HCT116 (cell line): ENCODE measurements around the gene SPAG6. TPM values are rescaled to one million over a fixed set of nuclear protein-coding genes. Genes with fewer than 3 reads are reported as not detected.
A peak's percentile ranks its signal among the peaks of the same experiment; 100 is the strongest.

Experiments
- ATAC-seq: fragments of 200-7000 bp; cut with Tn5 transposase; 2 replicates; pipeline ENCODE4 v1.9.1; 2020; ENCODE audit warnings: mild to moderate bottlenecking, moderate library complexity
- BruUV-seq: library from RNA; stranded (reverse); fragments of 400-500 nt; replicated peaks from 2 replicates; lab custom pipeline; 2021; lab: Mats Ljungman, UMichigan
- CTCF ChIA-PET: fragments of 300-600 bp; sonication (Branson Sonifier 250); formaldehyde crosslinking; loops from one replicate; lab custom pipeline; 2021; ENCODE audit warnings: antibody characterized with exemption; lab: Charles Lee
- POLR2A ChIA-PET: fragments of 300-600, 350-600 bp; sonication (Branson Sonifier 250); formaldehyde crosslinking; loops from one replicate; lab custom pipeline; 2021; ENCODE audit warnings: antibody characterized with exemption; lab: Charles Lee
- RAD21 ChIA-PET, 2 experiments: fragments of 300-600 bp; sonication (Branson Sonifier 250); formaldehyde crosslinking; loops; one replicate each; lab custom pipeline; 2023; ENCODE audit warnings: low total read pairs in 2 of 2; ENCODE audit not compliant: uncharacterized antibody in 2 of 2, unreplicated experiment in 2 of 2, low non-redundant PET in 1 of 2; lab: Charles Lee
- DNase-seq: peaks from one replicate; pipeline ENCODE4 v3.0.0-alpha.2; 2010; ENCODE audit warnings: low read depth, low spot score
- H2AFZ ChIP-seq: fragments of 200-600 bp; shearing (Covaris generic), sonication (generic); 2 replicates; pipeline ENCODE4 v1.6.1; 2017; ENCODE audit warnings: low read depth, mixed run types, mixed read lengths, antibody characterized with exemption, low read length; ENCODE audit not compliant: poor library complexity, severe bottlenecking
- H3K27ac ChIP-seq: 2 replicates; pipeline ENCODE4 v1.5.1; 2012; ENCODE audit warnings: low read depth, low read length
- H3K27me3 ChIP-seq: fragments of 200-600 bp; sonication (generic); 2 replicates; pipeline ENCODE4 v1.6.1; 2016; ENCODE audit warnings: mixed run types, low read length, mixed read lengths; ENCODE audit not compliant: insufficient read depth
- H3K36me3 ChIP-seq, 2 experiments: fragments of 200-500 bp in 1 of 2; fragments of 200-600 bp in 1 of 2; sonication (Bioruptor generic) in 1 of 2; sonication (generic) in 1 of 2; 2 replicates each; pipeline versions ENCODE4 v1.5.1 to v1.6.1; 2014 to 2016; ENCODE audit warnings: low read length in 2 of 2, inconsistent platforms in 1 of 2, mixed read lengths in 1 of 2, mixed run types in 1 of 2; ENCODE audit not compliant: insufficient read depth in 2 of 2, control insufficient read depth in 1 of 2
- H3K4me1 ChIP-seq, 2 experiments: fragments of 200-600 bp in 1 of 2; sonication (generic) in 1 of 2; 2 replicates each; pipeline versions ENCODE4 v1.5.1 to v1.6.1; 2012 to 2017; ENCODE audit warnings: low read length in 2 of 2, inconsistent platforms in 1 of 2, mild to moderate bottlenecking in 1 of 2, mixed read lengths in 1 of 2, mixed run types in 1 of 2, moderate library complexity in 1 of 2; ENCODE audit not compliant: insufficient read depth in 2 of 2, control insufficient read depth in 1 of 2
- H3K4me2 ChIP-seq: fragments of 200-600 bp; sonication (generic); 2 replicates; pipeline ENCODE4 v1.6.1; 2017; ENCODE audit warnings: mixed run types, low read length, mixed read lengths
- H3K4me3 ChIP-seq, 2 experiments: fragments of 200-600 bp in 1 of 2; sonication (generic) in 1 of 2; replicated peaks in 1 of 2; 2 replicates each; pipeline ENCODE4 v1.5.1; 2011 to 2016; ENCODE audit warnings: low read length in 2 of 2, control low read depth in 1 of 2, low read depth in 1 of 2, mild to moderate bottlenecking in 1 of 2, mixed read lengths in 1 of 2, mixed run types in 1 of 2
- H3K79me2 ChIP-seq: fragments of 200-600 bp; sonication (generic); 2 replicates; pipeline ENCODE4 v1.6.1; 2017; ENCODE audit warnings: mild to moderate bottlenecking, mixed run types, low read length, moderate library complexity, mixed read lengths; ENCODE audit not compliant: insufficient read depth
- H3K9ac ChIP-seq: fragments of 200-600 bp; sonication (generic); 2 replicates; pipeline ENCODE4 v1.6.1; 2016; ENCODE audit warnings: low read length, mixed read lengths
- H3K9me2 ChIP-seq: fragments of 200-600 bp; sonication (generic), shearing (Covaris generic); 2 replicates; pipeline ENCODE4 v1.6.1; 2017; ENCODE audit warnings: mixed run types, mild to moderate bottlenecking, moderate library complexity; ENCODE audit not compliant: insufficient read depth
- H3K9me3 ChIP-seq, 2 experiments: fragments of 200-500 bp in 1 of 2; fragments of 200-600 bp in 1 of 2; sonication (Bioruptor generic) in 1 of 2; sonication (generic) in 1 of 2; 2 replicates each; pipeline ENCODE4 v1.6.1; 2014 to 2017; ENCODE audit warnings: low read length in 2 of 2, mixed read lengths in 2 of 2, inconsistent platforms in 1 of 2, low read depth in 1 of 2, mild to moderate bottlenecking in 1 of 2, mixed run types in 1 of 2, moderate library complexity in 1 of 2; ENCODE audit not compliant: control insufficient read depth in 1 of 2, insufficient read depth in 1 of 2
- H4K20me1 ChIP-seq: fragments of 200-600 bp; sonication (generic), shearing (Covaris generic); 2 replicates; pipeline ENCODE4 v1.6.1; 2017; ENCODE audit warnings: mixed run types, mild to moderate bottlenecking, moderate library complexity; ENCODE audit not compliant: insufficient read depth
- CEBPB ChIP-seq: IDR thresholded peaks from 2 replicates; pipeline ENCODE4 v1.6.1; 2012; ENCODE audit warnings: low read depth
- CTCF ChIP-seq, 3 experiments: fragments of 200-600 bp in 1 of 3; sonication (generic) in 1 of 3; IDR thresholded peaks in 2 of 3; conservative IDR thresholded peaks in 1 of 3; 2 replicates each; pipeline ENCODE4 v1.5.1; 2012 to 2017; ENCODE audit warnings: low read depth in 2 of 3, low read length in 2 of 3, antibody characterized with exemption in 1 of 3, borderline replicate concordance in 1 of 3, control low read depth in 1 of 3, mild to moderate bottlenecking in 1 of 3, mixed read lengths in 1 of 3, mixed run types in 1 of 3, moderate library complexity in 1 of 3; ENCODE audit not compliant: insufficient read depth in 1 of 3
- ELF1 ChIP-seq: IDR thresholded peaks from 2 replicates; pipeline ENCODE4 v1.6.1; 2012; ENCODE audit warnings: low read depth, borderline replicate concordance
- REST ChIP-seq: IDR thresholded peaks from 2 replicates; pipeline ENCODE4 v1.6.1; 2012; ENCODE audit warnings: low read depth
- SIN3A ChIP-seq: IDR thresholded peaks from 2 replicates; pipeline ENCODE4 v1.6.1; 2012; ENCODE audit warnings: low read depth
- SP1 ChIP-seq: IDR thresholded peaks from 2 replicates; pipeline ENCODE4 v1.6.1; 2012; ENCODE audit warnings: low read depth
- YY1 ChIP-seq: IDR thresholded peaks from 2 replicates; pipeline ENCODE4 v1.6.1; 2011; ENCODE audit warnings: low read length, low read depth, moderate library complexity, mild to moderate bottlenecking; ENCODE audit not compliant: insufficient replicate concordance; ENCODE audit errors: extremely low read depth
- ZFX ChIP-seq: fragments of 450-650 bp; IDR thresholded peaks from 2 replicates; pipeline ENCODE4 v1.6.1; 2017
- intact Hi-C: fragments of 100-400 bp; cut with micrococcal nuclease; formaldehyde crosslinking; loops from 2 replicates; pipeline ENCODE4 v1.10.0; 2022
- total RNA-seq: library from RNA; stranded (reverse); gene quantifications from one replicate; pipeline ENCODE4 v1.2.1, GENCODE V29; 2021; ENCODE audit not compliant: unreplicated experiment

Gene SPAG6
- total RNA-seq, 1 experiment from 2014 or later = not detected

- CTCF ChIA-PET = no interaction called here
- ATAC-seq (no peak), DNase-seq (no peak)
- TF ChIP-seq SP1 (no peak), REST (no peak), CTCF (IDR thresholded peaks at IDR 0.05 in 2 of 3, conservative IDR thresholded peaks at IDR 0.05 in 1 of 3; ENCODE audit: borderline replicate concordance in 1 of 3, insufficient read depth in 1 of 3, low read depth in 2 of 3, low read length in 2 of 3) (no peak), ZFX (no peak), SIN3A (no peak), YY1 (no peak), CEBPB (no peak), ELF1 (no peak)
- intact Hi-C loops = no loop called here
- POLR2A ChIA-PET = interaction anchor here (1.6 kb wide), 1 partner anchor 8 kb away, joined by 4 read pairs; no protein-coding TSS in a partner anchor
- peak overlapping the region; percentile 94 for H3K4me2 ChIP-seq
- no peak overlapping the region for H2AFZ ChIP-seq
- RAD21 ChIA-PET = no interaction called here
- H4K20me1 ChIP-seq = no peaks in the 10 kb centered on the region
- H3K27me3 ChIP-seq = peaks cover 11% of the 10 kb centered on the region; the same call in 1 of the 2 replicates
- H3K9me2 ChIP-seq = no peaks in the 10 kb centered on the region
- no peaks in the 10 kb centered on the region for H3K79me2 ChIP-seq
- H3K27ac ChIP-seq = no peak overlapping the region
- H3K9ac ChIP-seq = no peak overlapping the region
- no peaks in the 10 kb centered on the region for H3K36me3 ChIP-seq
- peaks cover 3 to 16% of the 10 kb centered on the region in 2 experiments; a peak in 2 of 4 replicates for H3K4me1 ChIP-seq
- BruUV-seq = no TSS peak
- no peaks in the 10 kb centered on the region for H3K9me3 ChIP-seq
- H3K4me3 ChIP-seq = peak overlapping the region in 1 of 2 experiments; percentile 67; a peak in 1 of 4 replicates
These were observed 3.4 kb upstream of the SPAG6 start for GRCh38 chr10:22341926-22342196.
